ENCODE data around the gene RPP21.

- TF ChIP-seq CTCF (IDR thresholded peaks at IDR 0.05; ENCODE audit: insufficient read depth, low read length, poor library complexity, severe bottlenecking) (no peak), EZH2phosphoT487 (conservative IDR thresholded peaks at IDR 0.05; ENCODE audit: low read length) (no peak)
Measured at GRCh38 chr6:30359276-30359675, 14.3 kb downstream of the RPP21 start.

All from SU-DHL-6 (cell line).